Measurements from ENCODE around the gene MPV17. TPM values are rescaled to one million over a fixed set of nuclear protein-coding genes. Genes with fewer than 3 reads are reported as not detected.

MPV17 gene
- total RNA-seq, 1 experiment from 2014 or later = 59.4 TPM

DNA sequence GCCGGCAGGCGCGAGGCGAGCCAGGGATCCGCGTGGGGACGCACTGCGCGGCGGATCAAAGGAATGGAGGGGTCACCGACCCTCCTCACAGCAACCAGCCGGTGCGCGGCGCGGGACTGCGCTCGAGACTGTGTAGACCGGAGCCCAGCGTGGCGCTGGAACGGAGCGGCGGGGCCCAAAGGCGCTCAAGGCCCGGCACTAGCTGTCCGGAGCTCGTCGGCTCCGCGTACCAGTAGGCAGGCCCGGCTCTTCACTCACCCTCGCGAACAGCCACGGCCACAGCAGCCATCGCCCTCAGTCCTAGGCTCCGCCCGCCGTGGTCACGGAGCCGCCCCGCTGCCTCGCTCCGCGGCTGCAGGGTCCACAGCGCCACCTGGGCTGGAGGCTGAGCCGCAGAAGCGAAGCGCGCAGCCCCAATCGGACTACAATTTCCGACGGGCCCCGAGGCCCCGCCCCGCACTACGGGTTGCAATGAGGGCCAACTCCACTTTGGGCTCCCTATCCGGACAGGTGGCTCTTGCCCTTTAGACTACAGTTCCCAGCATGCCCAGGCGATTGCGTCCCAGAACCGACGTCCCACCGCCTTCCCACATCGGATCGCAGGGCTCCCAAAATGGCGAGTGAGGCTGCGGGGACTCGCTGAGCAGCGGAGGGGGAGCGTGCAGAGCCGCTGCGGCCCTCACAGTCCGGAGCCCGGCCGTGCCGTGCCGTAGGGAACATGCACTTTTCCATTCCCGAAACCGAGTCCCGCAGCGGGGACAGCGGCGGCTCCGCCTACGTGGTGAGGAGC is 47.3 kb upstream of the MPV17 start, which contains the start of the genes EIF2B4 and SNX17:
TSS of gene EIF2B4 (minus strand) at position 313 of the 790 bp plus-strand sequence. CDS start at position 289, 24 bp downstream.
TSS of gene SNX17 (plus strand) at position 591 of the 790 bp plus-strand sequence. CDS start at position 719, 128 bp downstream.
- no peak within 1 kb of the TSS for H3K23ac ChIP-seq (ENCODE audit: insufficient read length, low read depth, low read length)
- peaks cover 3% of the 10 kb centered on the region for H3K79me1 ChIP-seq (ENCODE audit: insufficient read depth, low read depth, low read length, poor library complexity, severe bottlenecking)
- H3K23me2 ChIP-seq (ENCODE audit: insufficient read length, low read depth, low read length, poor library complexity, severe bottlenecking) = peaks cover 12% of the 10 kb centered on the region
- H3K27me3 Mint-ChIP-seq (ENCODE audit: low read depth) = no peaks in the 10 kb centered on the region
- H2AFZ ChIP-seq (ENCODE audit: low read length) = no peak within 1 kb of the TSS
- H3K27ac ChIP-seq (ENCODE audit: insufficient read length, low read depth, low read length) = no peak within 1 kb of the TSS
- no peak within 1 kb of the TSS for H4K5ac ChIP-seq (ENCODE audit: insufficient read length, low read depth, low read length)
- no peaks in the 10 kb centered on the region for H3K27me3 ChIP-seq (ENCODE audit: insufficient read depth, low read length)
- H3K4ac ChIP-seq (ENCODE audit: low read depth, low read length) = no peak within 1 kb of the TSS
- peak within 1 kb of the TSS; percentile 98 for H3K4me2 ChIP-seq (ENCODE audit: insufficient read depth, insufficient read length, low read length)
- H2BK12ac ChIP-seq (ENCODE audit: insufficient read length, low read depth, low read length) = no peak within 1 kb of the TSS
- H3K4me1 ChIP-seq (ENCODE audit: insufficient read depth, low read length) = peaks cover 3% of the 10 kb centered on the region; the same call in 1 of the 2 replicates
- H2AK5ac ChIP-seq (ENCODE audit: insufficient read length, low read length) = no peak within 1 kb of the TSS
- no peaks in the 10 kb centered on the region for H4K20me1 ChIP-seq (ENCODE audit: control insufficient read depth, insufficient read depth, insufficient read length)
- DNase-seq = peak; percentile 99
- H4K8ac ChIP-seq (replicated peaks; ENCODE audit: insufficient read length, low read depth, low read length) = no peak within 1 kb of the TSS
- peak within 1 kb of the TSS; percentile 53 for H3K18ac ChIP-seq (ENCODE audit: insufficient read length, low read depth, low read length)
- no peak within 1 kb of the TSS for H2BK5ac ChIP-seq (ENCODE audit: insufficient read length, low read length)
- peak within 1 kb of the TSS; percentile 98 to 99 for H3K4me3 Mint-ChIP-seq
- WGBS (ENCODE audit: extremely low coverage, insufficient read length, low lambda C conversion rate) = no CpG with 5 or more reads among the region's 85 CpGs
- peak within 1 kb of the TSS; percentile 76 for H3K14ac ChIP-seq (ENCODE audit: insufficient read depth, low read length)
- H2BK20ac ChIP-seq (ENCODE audit: low read depth, low read length, poor library complexity, severe bottlenecking) = no peak within 1 kb of the TSS
- no peak within 1 kb of the TSS for H2BK15ac ChIP-seq (ENCODE audit: low read depth, low read length)
- peak; percentile 78 for TF ChIP-seq CTCF (conservative IDR thresholded peaks at IDR 0.05)
- H3K56ac ChIP-seq (ENCODE audit: insufficient read length, low read depth, low read length) = no peak within 1 kb of the TSS
- H2BK120ac ChIP-seq (ENCODE audit: low read depth, low read length, poor library complexity, severe bottlenecking) = no peak within 1 kb of the TSS
- peaks cover 13 to 22% of the 10 kb centered on the region in 2 experiments for H3K4me1 Mint-ChIP-seq
- no peaks in the 10 kb centered on the region for H3K9me3 ChIP-seq (ENCODE audit: control insufficient read depth, low read depth, low read length)
- peaks cover 0 to 3% of the 10 kb centered on the region in 2 experiments; a peak in 1 of 5 replicates for H3K9me3 Mint-ChIP-seq
- peak within 1 kb of the TSS; percentile 79 for H3K9ac ChIP-seq (ENCODE audit: extremely low read depth, insufficient read length, low read length)
- no peak within 1 kb of the TSS for H4K91ac ChIP-seq (ENCODE audit: insufficient read length, low read depth, low read length)
- peaks cover 45 to 67% (median 67%) of the 10 kb centered on the region in 3 experiments; a peak in 6 of 7 replicates for H3K36me3 Mint-ChIP-seq (ENCODE audit: insufficient read depth in 1 of 3, low read depth in 3 of 3)
- no peak within 1 kb of the TSS for H3T11ph ChIP-seq (ENCODE audit: low read length)
- peak within 1 kb of the TSS; percentile 96 to 99 (median 99) for H3K27ac Mint-ChIP-seq
- H3K79me2 ChIP-seq (ENCODE audit: insufficient read depth, low read length) = peaks cover 5% of the 10 kb centered on the region; the same call in 1 of the 2 replicates
